GM21529 (cell line): Measurements from ENCODE around the gene DTX3L.
"Not testable (repeated sequence)": the region's sequence is repeated elsewhere in the genome, so short reads cannot be mapped to it uniquely, and the experiment has no call there.

Experiments used
- ATAC-seq: cut with Tn5 transposase; IDR thresholded peaks from one replicate; pipeline ENCODE4 v1.9.1; 2021; ENCODE audit not compliant: unreplicated experiment

DTX3L gene

DNA sequence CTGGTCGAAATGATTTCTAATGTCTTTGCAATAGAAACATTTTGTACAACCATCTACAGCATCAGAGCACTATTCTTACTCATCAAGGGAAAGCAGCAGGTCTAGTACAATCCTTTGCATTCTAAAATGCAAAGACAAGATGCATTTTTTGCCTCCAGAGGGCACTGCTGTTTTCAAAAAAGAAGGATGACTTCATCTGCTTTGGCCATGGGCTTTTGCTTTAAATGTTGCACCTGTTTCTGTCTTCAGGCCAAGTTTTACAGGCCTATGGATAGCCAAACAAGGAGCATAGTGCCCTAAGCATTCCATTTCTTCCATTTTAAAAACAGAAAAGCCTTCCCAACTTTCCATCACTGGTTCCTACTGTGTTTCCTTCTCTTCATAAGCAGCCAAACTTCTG, 3.5 kb upstream of the DTX3L start:
- ATAC-seq = no peak

DNA sequence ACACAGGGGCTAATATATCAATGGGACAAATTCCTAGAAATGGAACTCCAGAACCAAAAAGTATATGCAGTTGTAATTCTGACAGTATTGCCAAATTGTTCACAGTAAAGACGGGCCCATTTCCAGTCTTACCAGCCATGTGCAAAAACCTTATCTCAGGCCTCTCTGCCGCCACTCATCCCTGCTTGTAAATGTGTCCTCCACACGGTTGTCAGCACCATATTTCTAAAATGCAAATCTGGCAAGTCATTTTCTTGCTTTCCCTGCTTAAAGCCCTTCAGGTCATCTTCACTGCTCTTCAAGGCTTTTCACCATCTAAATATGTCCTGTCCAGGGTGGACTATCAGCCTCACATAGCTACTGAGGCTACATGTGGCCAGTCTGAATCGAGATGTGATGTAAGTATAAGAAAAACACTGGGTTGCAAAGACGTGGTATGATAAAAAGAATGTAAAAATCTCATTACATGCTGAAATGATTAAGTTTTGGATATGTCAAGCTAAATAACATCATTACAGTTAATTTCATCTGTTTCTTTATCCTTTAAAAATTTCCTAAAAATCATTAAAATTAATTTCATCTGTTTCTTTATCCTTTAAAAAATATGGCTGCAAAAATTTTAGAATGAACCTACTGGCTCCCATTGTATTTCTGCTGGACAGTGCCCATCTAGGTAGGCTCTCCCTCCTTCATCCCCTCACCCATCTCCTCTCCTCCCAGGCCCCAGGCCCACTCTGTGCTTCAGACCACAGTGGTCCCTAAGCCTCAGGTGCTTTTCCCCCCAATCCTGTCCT, 1.0 kb upstream of the DTX3L start:
- ATAC-seq = no peak

DNA sequence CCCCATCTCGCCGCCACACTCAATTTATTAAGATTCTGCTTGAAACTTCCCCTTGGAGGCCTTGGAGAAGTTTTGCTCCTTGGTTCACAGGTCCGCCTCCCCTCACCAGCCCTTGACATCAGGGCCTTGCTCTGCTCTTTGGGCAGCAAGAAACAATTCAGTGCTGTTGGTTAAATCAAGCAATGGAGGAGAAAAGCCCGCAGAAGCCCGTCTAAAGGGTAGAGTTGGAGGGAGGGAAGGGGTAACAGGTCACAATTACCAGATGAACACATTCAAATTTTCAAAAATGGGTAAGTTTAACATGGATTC, 467 bp upstream of the DTX3L start:
- ATAC-seq = no peak

DNA sequence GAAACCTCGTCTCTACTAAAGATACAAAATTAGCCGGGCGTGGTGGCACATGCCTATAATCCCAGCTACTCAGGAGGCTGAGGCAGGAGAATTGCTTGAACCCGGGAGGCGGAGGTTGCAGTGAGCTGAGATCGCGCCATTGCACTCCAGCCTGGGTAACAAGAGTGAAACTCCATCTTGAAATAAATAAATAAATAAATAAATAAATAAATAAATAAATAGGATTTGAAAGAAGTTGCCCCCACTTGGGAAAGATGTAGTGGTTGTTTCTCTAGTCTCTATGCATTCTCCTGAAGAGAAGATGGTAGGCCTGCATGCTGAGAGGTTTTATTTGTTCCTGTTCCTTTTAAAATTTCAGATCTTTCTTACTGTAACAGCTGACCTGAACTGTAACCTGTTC, 4.0 kb downstream of the DTX3L start:
- not testable (repeated sequence) for ATAC-seq

DNA sequence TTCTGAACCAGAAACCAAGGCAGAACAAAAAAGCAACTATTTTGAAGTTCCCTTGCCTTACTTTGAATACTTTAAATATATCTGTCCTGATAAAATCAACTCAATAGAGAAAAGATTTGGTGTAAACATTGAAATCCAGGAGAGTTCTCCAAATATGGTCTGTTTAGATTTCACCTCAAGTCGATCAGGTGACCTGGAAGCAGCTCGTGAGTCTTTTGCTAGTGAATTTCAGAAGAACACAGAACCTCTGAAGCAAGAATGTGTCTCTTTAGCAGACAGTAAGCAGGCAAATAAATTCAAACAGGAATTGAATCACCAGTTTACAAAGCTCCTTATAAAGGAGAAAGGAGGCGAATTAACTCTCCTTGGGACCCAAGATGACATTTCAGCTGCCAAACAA, 4.6 kb downstream of the DTX3L start:
- ATAC-seq = no peak

DNA sequence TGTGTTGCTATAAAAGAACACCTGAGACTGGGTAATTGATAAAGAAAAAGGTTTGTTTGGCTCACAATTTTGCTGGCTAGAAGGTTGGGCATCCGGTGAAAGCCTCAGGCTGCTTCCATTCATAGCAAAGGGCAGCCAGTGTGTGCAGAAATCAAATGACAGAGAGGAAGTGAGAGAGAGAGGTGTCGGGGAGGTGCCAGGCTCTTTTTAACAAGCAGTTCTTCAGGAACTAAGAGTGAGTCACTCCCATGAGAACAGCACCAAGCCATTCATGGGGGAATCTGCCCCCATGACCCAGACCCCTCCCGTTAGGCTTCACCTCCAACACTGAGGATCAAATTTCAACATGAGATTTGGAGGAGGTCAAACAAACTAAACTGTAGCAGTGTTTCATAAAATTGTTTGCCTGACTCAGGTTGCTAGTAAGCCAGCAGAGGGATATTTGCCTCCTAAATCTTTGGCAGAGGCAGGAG, 8.8 kb downstream of the DTX3L start:
- peak; percentile 29 for ATAC-seq

DNA sequence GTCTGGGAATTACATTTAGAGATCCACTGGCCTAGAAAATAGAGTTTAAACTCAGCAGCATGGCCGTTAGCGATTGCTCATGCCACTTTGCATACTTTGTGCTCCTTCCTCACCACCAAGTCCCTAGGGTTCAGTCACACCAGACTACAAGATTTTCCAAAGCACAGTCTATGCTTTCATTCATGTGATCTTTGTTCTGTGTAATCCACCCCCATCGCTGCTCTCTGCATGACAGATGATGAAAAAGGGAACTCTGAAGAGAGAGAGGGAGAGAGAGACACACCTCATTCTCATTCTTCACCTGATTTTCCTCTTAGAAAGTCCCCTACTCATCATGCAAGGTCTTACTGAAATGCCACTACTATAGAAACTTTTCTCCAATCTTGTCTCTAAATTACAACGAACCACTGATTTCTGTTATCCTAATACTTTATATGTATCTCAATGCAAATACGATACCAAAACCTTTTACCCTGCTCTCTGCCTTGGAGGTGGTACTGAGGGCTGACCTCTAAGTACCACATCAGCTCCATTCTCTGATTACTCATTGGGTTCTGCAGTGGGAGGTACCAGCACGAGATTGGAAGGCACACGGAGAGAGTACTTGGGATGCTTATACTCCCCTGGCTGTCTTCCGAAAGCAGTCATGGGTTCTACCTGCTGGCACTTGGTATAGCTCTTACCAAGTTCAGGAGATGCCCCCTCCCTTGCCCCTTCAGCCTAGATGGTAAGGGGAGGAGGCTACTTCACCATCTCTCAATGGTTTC, 12.2 kb downstream of the DTX3L start:
- ATAC-seq = peak; percentile 82

DNA sequence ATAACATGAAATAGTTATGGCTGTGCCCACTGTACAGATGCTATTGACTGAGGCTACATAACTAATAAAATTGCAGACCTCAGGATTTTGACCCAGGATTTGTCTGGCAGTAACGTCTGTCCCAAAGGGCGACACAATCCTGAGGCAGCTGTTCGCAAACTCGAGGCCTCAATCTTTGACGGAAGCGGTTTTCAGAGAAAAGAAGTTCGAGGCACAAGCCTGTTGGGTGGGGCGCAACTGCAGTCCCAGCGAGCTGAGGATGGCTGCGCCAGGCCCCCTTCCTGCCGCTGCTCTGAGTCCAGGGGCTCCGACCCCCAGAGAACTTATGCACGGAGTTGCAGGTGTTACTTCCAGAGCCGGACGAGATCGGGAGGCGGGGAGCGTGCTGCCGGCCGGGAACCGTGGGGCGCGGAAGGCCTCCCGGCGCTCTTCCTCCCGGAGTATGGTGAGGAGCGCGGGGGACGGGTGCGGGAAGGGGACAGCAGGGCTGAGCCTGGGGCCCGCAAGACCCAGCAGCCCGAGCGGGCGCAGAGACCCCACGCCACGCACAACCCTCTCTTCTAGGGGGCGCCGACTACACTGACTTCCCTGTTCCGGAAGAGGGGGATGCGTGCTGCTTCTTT, 13.4 kb downstream of the DTX3L start, which contains the start of gene PARP15:
PARP15 (plus strand) TSS at position 242 of the 623 bp plus-strand sequence; CDS start at position 260, 18 bp downstream.
- ATAC-seq = no peak

DNA sequence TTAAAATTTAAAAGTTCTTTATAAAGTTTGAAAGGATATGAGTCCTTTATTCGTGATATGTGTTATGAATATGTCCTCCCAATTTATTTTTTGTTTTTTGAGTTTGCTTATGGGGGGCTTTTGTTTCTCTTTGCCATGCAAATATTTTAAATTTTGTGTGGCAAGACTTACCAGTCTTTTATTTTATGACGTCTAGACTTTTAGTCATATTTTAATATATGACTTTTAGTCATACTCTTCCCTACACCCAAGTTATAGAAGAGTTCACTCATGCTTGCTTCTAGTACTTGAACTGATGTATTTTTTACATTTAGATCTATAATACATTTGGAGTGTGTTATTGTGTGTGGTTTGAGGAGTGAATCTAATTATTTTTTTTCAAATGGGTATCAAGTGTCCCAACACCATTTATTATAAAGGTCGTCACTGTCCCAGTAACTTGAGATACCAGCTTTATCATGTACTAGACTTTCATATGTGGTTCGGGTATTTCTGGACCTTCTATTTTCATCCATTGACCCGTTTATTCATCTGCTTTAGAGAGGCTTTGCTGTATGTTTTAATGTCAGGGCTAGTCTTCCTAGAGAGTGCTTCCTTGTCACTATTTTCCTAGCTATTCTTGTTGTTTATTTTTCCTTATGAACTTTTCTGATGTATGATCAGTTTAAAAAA, 14.1 kb downstream of the DTX3L start:
- ATAC-seq = no peak

DNA sequence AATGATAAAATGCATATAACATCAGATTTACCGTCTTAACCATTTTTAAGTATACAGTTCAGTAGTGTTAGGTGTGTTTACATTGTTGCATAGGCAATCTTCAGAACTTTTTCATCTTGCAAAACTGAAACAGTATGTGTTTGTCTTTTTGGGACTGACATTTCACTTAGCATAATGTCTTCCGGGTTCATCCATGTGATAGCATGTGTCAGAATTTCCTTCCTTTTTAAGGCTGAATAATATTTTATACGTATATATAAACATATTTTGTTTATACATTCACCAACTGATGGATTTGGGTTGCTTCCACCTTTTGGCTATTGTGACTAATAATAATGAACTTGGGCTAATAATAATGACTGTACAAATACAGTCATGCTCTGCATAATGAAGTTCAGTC, 16.3 kb downstream of the DTX3L start:
- ATAC-seq = no peak

DNA sequence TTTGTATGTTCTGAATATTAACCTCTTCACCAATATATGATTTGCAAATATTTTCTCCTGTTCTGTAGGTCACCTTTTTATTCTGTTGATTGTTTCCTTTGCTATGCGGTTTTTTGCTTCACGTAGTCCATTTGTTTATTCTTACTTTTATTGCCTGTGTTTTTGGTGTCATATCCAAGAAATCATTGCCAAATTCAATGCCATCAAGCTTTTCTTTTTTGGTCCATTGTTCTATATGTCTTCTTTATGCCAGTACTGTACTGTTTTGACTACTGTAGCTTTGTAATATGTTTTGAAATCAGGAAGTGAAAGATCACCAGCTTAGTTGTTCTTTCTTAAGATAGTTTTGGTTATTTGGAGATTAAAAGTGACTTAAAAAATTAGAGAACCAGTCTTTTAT, 17.5 kb downstream of the DTX3L start:
- ATAC-seq = no peak

DNA sequence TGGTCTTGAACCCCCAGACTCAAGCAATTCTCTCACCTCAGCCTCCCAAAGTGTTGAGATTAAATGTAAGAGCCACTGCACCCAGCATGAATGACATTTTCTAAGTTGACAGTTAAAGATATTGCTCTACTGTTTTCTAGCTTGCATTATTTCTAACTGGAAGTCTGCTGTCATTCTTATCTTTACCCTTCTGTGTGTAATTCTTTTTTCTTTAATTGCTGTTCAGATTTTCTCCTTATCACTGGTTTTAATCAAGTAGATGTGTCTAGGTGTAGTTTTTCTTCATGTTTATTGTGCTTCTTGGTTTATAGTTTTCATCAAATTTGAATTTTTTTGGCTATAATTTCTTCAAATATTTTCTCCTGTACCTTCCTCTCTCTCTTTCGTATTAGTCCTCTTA, 18.3 kb downstream of the DTX3L start:
- ATAC-seq = no peak

DNA sequence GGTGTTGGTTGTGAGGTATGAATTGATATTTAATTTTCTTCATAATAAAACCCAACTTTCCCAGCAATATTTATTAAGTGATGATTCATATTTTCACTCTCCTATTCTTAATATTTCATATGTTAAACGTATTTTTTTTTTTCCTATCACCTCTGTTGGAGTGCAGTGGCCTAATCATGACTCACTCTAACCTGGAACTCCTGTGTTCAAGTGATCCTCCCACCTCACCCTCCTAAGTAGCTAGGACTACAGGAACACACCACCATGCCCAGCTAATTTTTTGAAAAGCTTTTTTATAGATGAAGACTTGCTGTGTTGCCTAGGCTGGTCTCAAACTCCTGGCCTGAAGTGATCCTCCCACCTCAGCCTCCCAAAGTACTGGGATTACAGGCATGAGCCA, 22.0 kb downstream of the DTX3L start:
- no peak for ATAC-seq

DNA sequence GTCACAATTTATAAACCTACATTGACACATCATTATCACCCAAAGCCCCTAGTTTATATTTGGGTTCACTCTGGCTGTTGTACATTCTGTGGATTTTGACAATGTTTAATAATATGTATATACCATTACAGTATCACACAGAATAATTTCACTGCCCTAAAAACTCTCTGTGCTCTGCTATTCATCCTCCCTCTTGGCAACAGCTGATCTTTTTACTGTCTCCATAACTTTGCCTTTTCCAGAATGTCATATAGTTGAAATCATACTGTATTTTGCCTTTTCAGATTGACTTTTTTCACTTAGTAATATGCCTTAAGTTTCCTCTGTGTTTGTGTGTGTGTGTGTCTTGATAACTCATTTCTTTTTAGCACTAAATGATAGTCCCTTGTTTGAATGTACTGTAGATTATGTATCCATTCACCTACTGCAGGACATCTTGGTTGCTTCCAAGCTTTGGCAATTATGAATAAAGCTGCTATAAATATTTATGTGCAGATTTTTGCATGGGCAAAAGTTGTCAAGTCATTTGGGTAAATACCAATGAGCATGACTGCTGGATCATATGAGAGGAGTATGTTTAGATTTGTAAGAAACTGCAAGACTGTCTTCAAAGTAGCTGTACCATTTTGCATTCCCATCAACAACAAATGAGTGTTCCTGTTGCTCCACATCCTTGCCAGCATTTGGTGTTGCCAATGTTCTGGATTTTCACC, 22.8 kb downstream of the DTX3L start:
- no peak for ATAC-seq

DNA sequence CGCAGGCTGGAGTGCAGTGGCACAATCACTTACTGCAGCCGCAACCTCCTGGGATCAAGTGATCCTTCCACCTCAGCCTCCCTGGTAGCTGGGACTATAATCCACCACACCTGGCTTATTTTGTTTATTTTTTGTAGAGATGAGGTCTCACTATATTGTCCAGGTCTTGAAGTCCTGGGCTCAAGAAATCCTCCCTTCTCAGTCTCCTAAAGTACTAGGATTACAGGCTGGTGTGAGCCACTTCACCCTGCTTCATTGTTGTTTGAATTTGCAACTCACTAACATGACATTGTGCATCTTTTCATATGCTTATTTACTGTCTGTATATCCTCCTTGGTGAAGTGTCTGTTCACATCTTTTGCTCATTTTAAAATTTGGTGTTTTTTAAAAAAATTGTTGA, 23.4 kb downstream of the DTX3L start:
- ATAC-seq = no peak

DNA sequence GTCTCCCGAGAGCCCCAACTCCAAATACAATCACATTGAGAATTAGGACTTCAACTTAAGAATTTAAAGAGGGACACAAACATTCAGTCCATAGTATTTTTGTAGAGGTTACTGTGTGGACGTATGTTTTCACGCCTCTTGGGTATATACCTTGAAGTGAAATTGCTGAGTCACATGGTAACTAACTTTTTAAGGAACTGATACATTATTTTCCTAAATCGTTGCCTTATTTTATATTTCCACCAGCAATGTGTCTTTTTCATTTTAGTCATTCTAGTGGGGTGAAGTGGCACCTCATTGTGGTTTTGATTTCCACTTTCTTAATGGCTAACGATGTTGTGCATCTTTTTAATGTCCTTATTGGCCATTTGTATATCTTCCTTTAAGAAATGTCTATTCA, 25.2 kb downstream of the DTX3L start:
- peak; percentile 72 for ATAC-seq

DNA sequence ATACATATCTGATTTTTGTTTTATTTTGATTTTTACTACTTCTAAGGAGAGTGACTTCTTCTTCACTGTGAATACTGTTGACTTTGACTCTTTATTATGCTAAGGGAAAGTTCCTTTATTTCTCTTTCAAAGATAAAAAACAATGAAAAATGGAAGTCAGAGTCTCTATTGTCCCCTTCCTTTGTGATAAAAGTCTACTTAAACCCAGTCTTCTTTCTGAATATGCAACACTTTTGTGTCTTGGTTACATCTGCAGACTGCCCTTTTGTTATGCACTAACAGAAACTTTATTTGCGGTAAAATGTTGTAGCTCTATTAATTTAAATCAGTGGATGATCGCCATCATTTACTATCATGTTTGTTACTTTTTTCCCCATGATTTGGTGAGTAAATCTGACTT, 26.5 kb downstream of the DTX3L start:
- ATAC-seq = no peak

DNA sequence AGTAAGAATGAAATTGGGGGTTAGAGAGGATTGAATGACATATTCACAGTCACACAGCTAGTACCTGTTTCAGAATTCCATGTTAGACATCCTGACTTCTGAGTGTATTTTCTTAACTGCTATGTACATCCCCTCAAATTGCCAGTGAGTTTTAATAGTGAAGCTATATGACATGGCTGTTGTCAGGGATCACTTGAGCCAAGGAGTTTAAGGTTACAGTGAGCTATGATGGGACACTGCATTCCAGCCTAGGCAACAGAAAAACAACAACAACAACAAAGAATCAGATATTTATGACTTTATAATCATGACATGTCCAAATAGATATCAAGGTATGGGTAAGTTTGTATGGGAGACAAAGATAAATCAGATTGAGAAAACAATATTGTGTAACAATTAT, 29.9 kb downstream of the DTX3L start:
- ATAC-seq = no peak

DNA sequence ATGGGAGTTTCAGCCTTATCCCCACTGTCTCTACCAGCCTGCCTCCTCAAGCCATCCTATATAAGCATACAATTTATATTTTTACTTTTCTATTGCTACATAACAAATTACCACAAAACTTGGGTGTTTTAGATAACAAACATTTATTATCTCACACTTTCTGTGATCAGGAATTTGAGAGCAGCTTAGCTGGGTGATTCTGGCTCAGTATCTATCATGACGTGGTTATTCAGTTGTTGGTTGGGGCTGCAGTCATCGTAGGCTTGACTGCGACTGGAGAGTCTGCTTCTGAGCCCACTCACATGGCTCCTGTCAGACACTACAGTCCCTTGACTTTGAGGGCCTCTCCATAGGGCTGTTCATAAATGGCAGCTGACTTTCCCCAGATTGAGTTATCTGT, 34.0 kb downstream of the DTX3L start:
- no peak for ATAC-seq

DNA sequence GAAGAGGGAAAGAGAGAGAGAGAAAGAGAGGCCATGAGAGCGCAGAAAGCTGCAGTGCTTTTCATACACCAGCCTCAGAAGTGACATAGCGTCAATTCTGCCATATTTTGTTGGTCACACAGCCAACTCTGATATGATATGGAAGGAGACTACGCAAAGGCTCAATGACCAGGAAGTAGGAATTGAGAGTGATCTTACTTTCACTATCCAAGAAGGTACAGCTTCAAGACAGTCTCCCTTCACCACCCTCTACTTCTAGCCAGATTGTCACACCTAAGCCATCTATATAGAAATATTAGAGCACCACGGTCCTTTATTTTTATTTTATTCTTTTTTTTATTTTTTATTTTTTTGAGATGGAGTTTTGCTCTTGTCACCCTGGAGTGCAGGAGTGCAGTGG, 34.4 kb downstream of the DTX3L start:
- no peak for ATAC-seq
